Mesodermal cell (in vitro differentiated cells): ENCODE measurements around the gene SRCAP.

Source experiments
- H3K27ac ChIP-seq: 2 replicates; pipeline ENCODE4 v1.7.0; 2013; ENCODE audit warnings: mild to moderate bottlenecking, low read depth, low read length, moderate library complexity; ENCODE audit not compliant: severe bottlenecking
- H3K36me3 ChIP-seq: 2 replicates; pipeline ENCODE4 v1.7.1; 2013; ENCODE audit warnings: mild to moderate bottlenecking, low read length, moderate library complexity; ENCODE audit not compliant: control insufficient read depth, insufficient read depth
- H3K4me1 ChIP-seq: one replicate; pipeline ENCODE4 v1.7.1; 2013; ENCODE audit warnings: mild to moderate bottlenecking, low read length; ENCODE audit not compliant: insufficient read depth, control insufficient read depth, poor library complexity, severe bottlenecking
- H3K4me3 ChIP-seq: 2 replicates; pipeline ENCODE4 v1.7.0; 2013; ENCODE audit warnings: low read length, control low read depth, mild to moderate bottlenecking; ENCODE audit not compliant: insufficient read depth, poor library complexity, severe bottlenecking; ENCODE audit errors: extremely low read depth
- H3K9me3 ChIP-seq: 2 replicates; pipeline ENCODE4 v1.7.1; 2013; ENCODE audit warnings: mild to moderate bottlenecking, low read length, moderate library complexity; ENCODE audit not compliant: control insufficient read depth
- WGBS, 2 experiments: methylation state at CpG; one replicate each; pipeline ENCODE4 v1.1.5; 2013; ENCODE audit warnings: missing lambda C conversion rate in 2 of 2; ENCODE audit not compliant: insufficient coverage in 2 of 2; 5-methylcytosine and 5-hydroxymethylcytosine counted together

The SRCAP gene

DNA sequence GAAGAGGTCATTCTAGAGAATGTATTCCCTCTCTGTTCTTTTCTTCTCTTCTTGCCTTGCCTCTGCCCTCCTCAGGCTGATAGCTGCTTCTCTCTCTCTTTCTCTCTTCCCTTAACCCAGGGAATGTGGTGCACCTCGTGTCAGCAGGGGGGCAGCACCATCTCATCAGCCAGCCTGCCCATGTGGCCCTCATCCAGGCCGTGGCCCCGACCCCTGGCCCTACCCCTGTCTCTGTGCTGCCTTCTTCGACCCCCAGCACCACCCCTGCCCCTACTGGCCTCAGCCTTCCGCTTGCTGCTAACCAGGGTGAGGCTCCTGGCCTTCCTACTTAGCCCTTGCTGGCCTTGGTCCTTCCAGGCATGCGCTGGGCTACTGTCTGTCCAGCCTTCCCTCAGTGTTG is 23.5 kb downstream of the SRCAP start:
- Histone ChIP-seq H3K36me3 (peaks cover 97% of the 10 kb centered on the region), H3K4me1 (no peaks in the 10 kb centered on the region), H3K9me3 (no peaks in the 10 kb centered on the region), H3K27ac (no peak overlapping the region), H3K4me3 (no peak overlapping the region)
- WGBS, 2 experiments: 93 to 96% methylated on average over 3 to 6 of the region's 6 CpGs

DNA sequence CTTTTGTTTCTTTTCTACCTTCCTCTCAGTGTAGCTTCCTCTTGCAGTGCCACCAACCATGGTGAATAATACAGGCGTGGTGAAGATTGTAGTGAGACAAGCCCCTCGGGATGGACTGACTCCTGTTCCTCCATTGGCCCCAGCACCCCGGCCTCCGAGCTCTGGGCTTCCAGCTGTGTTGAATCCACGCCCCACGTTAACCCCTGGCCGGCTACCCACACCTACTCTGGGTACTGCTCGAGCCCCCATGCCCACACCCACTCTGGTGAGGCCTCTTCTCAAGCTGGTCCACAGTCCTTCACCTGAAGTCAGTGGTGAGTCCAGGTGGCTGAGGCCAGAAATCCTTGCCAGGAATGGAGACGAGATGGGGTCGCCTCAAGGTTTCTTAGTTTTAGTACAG is 23.9 kb downstream of the SRCAP start:
- peaks cover 97% of the 10 kb centered on the region for H3K36me3 ChIP-seq
- no peak overlapping the region for H3K27ac ChIP-seq
- 95 to 97% methylated on average over 9 of the region's 10 CpGs for WGBS, 2 experiments
- no peak overlapping the region for H3K4me3 ChIP-seq
- no peaks in the 10 kb centered on the region for H3K9me3 ChIP-seq
- H3K4me1 ChIP-seq: no peaks in the 10 kb centered on the region

DNA sequence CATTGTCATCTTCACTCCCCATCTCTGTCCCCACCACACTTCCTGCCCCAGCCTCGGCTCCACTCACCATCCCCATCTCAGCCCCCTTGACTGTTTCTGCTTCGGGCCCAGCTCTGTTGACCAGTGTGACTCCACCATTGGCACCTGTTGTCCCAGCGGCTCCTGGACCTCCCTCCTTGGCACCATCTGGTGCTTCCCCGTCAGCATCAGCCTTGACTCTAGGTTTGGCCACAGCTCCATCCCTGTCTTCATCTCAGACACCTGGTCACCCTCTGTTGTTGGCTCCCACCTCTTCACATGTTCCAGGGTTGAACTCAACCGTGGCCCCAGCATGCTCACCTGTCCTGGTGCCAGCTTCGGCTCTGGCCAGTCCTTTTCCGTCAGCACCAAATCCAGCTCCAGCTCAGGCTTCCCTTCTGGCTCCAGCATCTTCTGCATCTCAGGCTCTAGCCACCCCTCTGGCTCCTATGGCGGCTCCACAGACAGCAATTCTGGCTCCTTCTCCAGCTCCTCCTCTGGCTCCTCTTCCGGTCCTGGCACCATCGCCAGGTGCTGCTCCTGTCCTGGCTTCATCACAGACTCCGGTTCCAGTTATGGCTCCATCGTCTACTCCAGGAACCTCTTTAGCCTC is 24.9 kb downstream of the SRCAP start:
- WGBS, 2 experiments: 97 to 98% methylated on average over 12 of the region's 12 CpGs
- peaks cover 97% of the 10 kb centered on the region for H3K36me3 ChIP-seq
- H3K27ac ChIP-seq: no peak overlapping the region
- H3K4me3 ChIP-seq: no peak overlapping the region
- no peaks in the 10 kb centered on the region for H3K4me1 ChIP-seq
- no peaks in the 10 kb centered on the region for H3K9me3 ChIP-seq

DNA sequence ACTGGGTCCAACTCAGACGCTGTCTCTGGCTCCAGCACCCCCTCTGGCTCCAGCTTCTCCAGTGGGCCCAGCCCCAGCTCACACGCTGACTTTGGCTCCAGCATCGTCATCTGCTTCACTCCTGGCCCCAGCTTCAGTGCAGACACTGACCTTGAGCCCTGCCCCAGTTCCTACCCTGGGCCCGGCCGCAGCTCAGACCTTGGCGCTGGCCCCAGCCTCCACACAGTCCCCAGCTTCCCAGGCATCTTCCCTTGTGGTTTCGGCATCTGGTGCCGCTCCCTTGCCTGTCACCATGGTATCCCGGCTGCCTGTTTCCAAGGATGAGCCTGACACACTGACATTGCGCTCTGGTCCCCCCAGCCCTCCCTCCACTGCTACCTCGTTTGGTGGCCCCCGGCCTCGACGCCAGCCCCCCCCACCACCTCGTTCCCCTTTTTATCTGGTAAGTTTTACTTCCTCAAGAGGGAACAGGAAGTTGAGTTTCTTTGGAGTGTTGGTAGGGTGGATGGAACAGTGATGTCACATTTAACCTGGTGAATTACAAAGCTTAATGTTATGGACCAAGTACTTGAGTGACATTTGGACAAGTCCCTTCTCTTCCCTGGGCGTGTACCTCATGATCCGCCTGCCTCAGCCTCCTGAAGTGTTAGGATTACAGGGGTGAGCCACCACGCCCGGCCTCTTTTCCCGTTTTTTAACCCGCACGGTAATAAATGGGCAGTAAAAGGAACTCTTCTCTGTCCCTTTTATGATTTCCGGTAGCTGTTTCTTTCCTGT is 25.9 kb downstream of the SRCAP start:
- no peak overlapping the region for H3K4me3 ChIP-seq
- WGBS, 2 experiments: 96 to 97% methylated on average over 10 to 17 of the region's 23 CpGs
- H3K36me3 ChIP-seq: peaks cover 99% of the 10 kb centered on the region
- H3K27ac ChIP-seq: no peak overlapping the region
- H3K9me3 ChIP-seq: no peaks in the 10 kb centered on the region
- H3K4me1 ChIP-seq: no peaks in the 10 kb centered on the region

- H3K4me1 ChIP-seq: no peaks in the 10 kb centered on the region
- 100% methylated on average over 1 of the region's 3 CpGs; no CpG with 5 or more reads in 1 of the 2 experiments for WGBS, 2 experiments
- H3K27ac ChIP-seq: no peak overlapping the region
- no peaks in the 10 kb centered on the region for H3K9me3 ChIP-seq
- no peak overlapping the region for H3K4me3 ChIP-seq
- H3K36me3 ChIP-seq: peaks cover 99% of the 10 kb centered on the region
These were observed 26.4 kb downstream of the SRCAP start for GRCh38 chr16:30725418-30725792.

GRCh38 chr16:30728321-30728720 is 29.4 kb downstream of the SRCAP start:
- no peaks in the 10 kb centered on the region for H3K9me3 ChIP-seq
- no peaks in the 10 kb centered on the region for H3K4me1 ChIP-seq
- H3K36me3 ChIP-seq: peaks cover 97% of the 10 kb centered on the region
- H3K4me3 ChIP-seq: no peak overlapping the region
- 80 to 100% methylated on average over 1 to 2 of the region's 6 CpGs for WGBS, 2 experiments
- H3K27ac ChIP-seq: no peak overlapping the region

- Histone ChIP-seq H3K4me1 (no peaks in the 10 kb centered on the region), H3K27ac (no peak overlapping the region), H3K4me3 (no peak overlapping the region), H3K9me3 (no peaks in the 10 kb centered on the region), H3K36me3 (peaks cover 97% of the 10 kb centered on the region)
- 96 to 97% methylated on average over 13 to 15 of the region's 17 CpGs for WGBS, 2 experiments
These were observed 30.1 kb downstream of the SRCAP start for GRCh38 chr16:30728899-30729672.

- no peaks in the 10 kb centered on the region for H3K9me3 ChIP-seq
- 96 to 100% methylated on average over 1 to 2 of the region's 3 CpGs for WGBS, 2 experiments
- H3K36me3 ChIP-seq: peaks cover 97% of the 10 kb centered on the region
- no peak overlapping the region for H3K27ac ChIP-seq
- no peak overlapping the region for H3K4me3 ChIP-seq
- no peaks in the 10 kb centered on the region for H3K4me1 ChIP-seq
These were observed 32.4 kb downstream of the SRCAP start for GRCh38 chr16:30731411-30731810.

DNA sequence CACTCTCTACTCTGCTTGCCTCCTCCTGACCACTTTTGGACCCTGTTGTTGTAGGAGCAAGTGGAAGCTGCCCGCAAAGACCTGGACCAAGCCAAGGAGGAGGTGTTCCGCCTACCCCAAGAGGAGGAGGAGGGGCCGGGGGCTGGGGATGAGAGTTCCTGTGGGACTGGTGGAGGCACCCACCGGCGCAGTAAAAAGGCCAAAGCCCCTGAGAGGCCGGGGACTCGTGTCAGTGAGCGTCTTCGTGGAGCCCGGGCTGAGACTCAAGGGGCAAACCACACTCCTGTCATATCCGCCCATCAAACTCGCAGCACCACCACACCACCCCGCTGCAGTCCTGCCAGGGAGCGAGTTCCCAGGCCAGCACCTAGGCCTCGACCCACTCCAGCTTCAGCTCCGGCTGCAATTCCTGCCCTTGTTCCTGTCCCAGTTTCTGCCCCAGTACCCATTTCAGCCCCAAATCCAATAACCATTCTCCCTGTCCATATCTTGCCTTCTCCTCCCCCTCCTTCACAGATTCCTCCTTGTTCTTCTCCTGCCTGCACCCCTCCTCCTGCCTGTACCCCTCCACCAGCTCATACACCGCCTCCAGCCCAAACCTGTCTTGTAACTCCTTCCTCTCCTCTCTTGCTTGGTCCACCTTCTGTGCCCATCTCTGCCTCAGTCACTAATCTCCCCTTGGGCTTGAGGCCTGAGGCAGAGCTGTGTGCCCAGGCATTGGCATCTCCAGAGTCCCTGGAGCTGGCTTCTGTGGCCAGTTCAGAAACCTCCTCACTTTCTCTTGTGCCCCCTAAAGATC is 38.2 kb downstream of the SRCAP start:
- H3K4me3 ChIP-seq: no peak overlapping the region
- peaks cover 33% of the 10 kb centered on the region for H3K4me1 ChIP-seq
- 97 to 99% methylated on average over 15 to 17 of the region's 17 CpGs for WGBS, 2 experiments
- no peaks in the 10 kb centered on the region for H3K9me3 ChIP-seq
- peaks cover 89% of the 10 kb centered on the region for H3K36me3 ChIP-seq
- H3K27ac ChIP-seq: no peak overlapping the region
